Measurements from ENCODE around the gene CACNA2D1.

The CACNA2D1 gene

GRCh38 chr7:82053453-82054032 is 390.0 kb downstream of the CACNA2D1 start:
- H3K9me3 ChIP-seq (ENCODE audit: control insufficient read depth, low read length): no peaks in the 10 kb centered on the region
- H3K4me1 ChIP-seq (ENCODE audit: control insufficient read depth, insufficient read depth, low read length): no peaks in the 10 kb centered on the region
- H3K4me3 ChIP-seq (ENCODE audit: low read length): no peak overlapping the region
- no peaks in the 10 kb centered on the region for H3K27me3 ChIP-seq (ENCODE audit: control insufficient read depth, insufficient read depth, low read length)
- H3K9ac ChIP-seq (ENCODE audit: low read length): no peak overlapping the region
- no peaks in the 10 kb centered on the region for H3K36me3 ChIP-seq (ENCODE audit: control insufficient read depth, insufficient read depth, low read length)

- Histone ChIP-seq H3K9ac (ENCODE audit: low read length) (no peak overlapping the region), H3K36me3 (ENCODE audit: control insufficient read depth, insufficient read depth, low read length) (no peaks in the 10 kb centered on the region), H3K9me3 (ENCODE audit: control insufficient read depth, low read length) (no peaks in the 10 kb centered on the region), H3K4me3 (ENCODE audit: low read length) (no peak overlapping the region), H3K27me3 (ENCODE audit: control insufficient read depth, insufficient read depth, low read length) (no peaks in the 10 kb centered on the region), H3K4me1 (ENCODE audit: control insufficient read depth, insufficient read depth, low read length) (no peaks in the 10 kb centered on the region)
These were observed 392.0 kb downstream of the CACNA2D1 start for GRCh38 chr7:82051601-82052000.

- Histone ChIP-seq H3K9ac (ENCODE audit: low read length) (no peak overlapping the region), H3K4me1 (ENCODE audit: control insufficient read depth, insufficient read depth, low read length) (no peaks in the 10 kb centered on the region), H3K9me3 (ENCODE audit: control insufficient read depth, low read length) (no peaks in the 10 kb centered on the region), H3K27me3 (ENCODE audit: control insufficient read depth, insufficient read depth, low read length) (no peaks in the 10 kb centered on the region), H3K36me3 (ENCODE audit: control insufficient read depth, insufficient read depth, low read length) (no peaks in the 10 kb centered on the region), H3K4me3 (ENCODE audit: low read length) (no peak overlapping the region)
These were observed 392.8 kb downstream of the CACNA2D1 start for GRCh38 chr7:82050792-82051191.

- no peaks in the 10 kb centered on the region for H3K4me1 ChIP-seq (ENCODE audit: control insufficient read depth, insufficient read depth, low read length)
- H3K27me3 ChIP-seq (ENCODE audit: control insufficient read depth, insufficient read depth, low read length): no peaks in the 10 kb centered on the region
- no peaks in the 10 kb centered on the region for H3K9me3 ChIP-seq (ENCODE audit: control insufficient read depth, low read length)
- H3K36me3 ChIP-seq (ENCODE audit: control insufficient read depth, insufficient read depth, low read length): no peaks in the 10 kb centered on the region
- H3K4me3 ChIP-seq (ENCODE audit: low read length): no peak overlapping the region
- no peak overlapping the region for H3K9ac ChIP-seq (ENCODE audit: low read length)
These were observed 393.6 kb downstream of the CACNA2D1 start for GRCh38 chr7:82049891-82050533.

GRCh38 chr7:82049442-82049841 is 394.1 kb downstream of the CACNA2D1 start:
- no peaks in the 10 kb centered on the region for H3K9me3 ChIP-seq (ENCODE audit: control insufficient read depth, low read length)
- H3K27me3 ChIP-seq (ENCODE audit: control insufficient read depth, insufficient read depth, low read length): no peaks in the 10 kb centered on the region
- H3K4me1 ChIP-seq (ENCODE audit: control insufficient read depth, insufficient read depth, low read length): no peaks in the 10 kb centered on the region
- H3K4me3 ChIP-seq (ENCODE audit: low read length): no peak overlapping the region
- H3K9ac ChIP-seq (ENCODE audit: low read length): no peak overlapping the region
- H3K36me3 ChIP-seq (ENCODE audit: control insufficient read depth, insufficient read depth, low read length): no peaks in the 10 kb centered on the region

GRCh38 chr7:82044497-82045080 is 399.0 kb downstream of the CACNA2D1 start:
- Histone ChIP-seq H3K9ac (ENCODE audit: low read length) (no peak overlapping the region), H3K4me3 (ENCODE audit: low read length) (no peak overlapping the region), H3K27me3 (ENCODE audit: control insufficient read depth, insufficient read depth, low read length) (no peaks in the 10 kb centered on the region), H3K36me3 (ENCODE audit: control insufficient read depth, insufficient read depth, low read length) (no peaks in the 10 kb centered on the region), H3K9me3 (ENCODE audit: control insufficient read depth, low read length) (no peaks in the 10 kb centered on the region), H3K4me1 (ENCODE audit: control insufficient read depth, insufficient read depth, low read length) (no peaks in the 10 kb centered on the region)

GRCh38 chr7:82039621-82040020 is 404.0 kb downstream of the CACNA2D1 start:
- no peak overlapping the region for H3K4me3 ChIP-seq (ENCODE audit: low read length)
- H3K4me1 ChIP-seq (ENCODE audit: control insufficient read depth, insufficient read depth, low read length): no peaks in the 10 kb centered on the region
- no peaks in the 10 kb centered on the region for H3K27me3 ChIP-seq (ENCODE audit: control insufficient read depth, insufficient read depth, low read length)
- no peaks in the 10 kb centered on the region for H3K36me3 ChIP-seq (ENCODE audit: control insufficient read depth, insufficient read depth, low read length)
- H3K9ac ChIP-seq (ENCODE audit: low read length): no peak overlapping the region
- no peaks in the 10 kb centered on the region for H3K9me3 ChIP-seq (ENCODE audit: control insufficient read depth, low read length)

GRCh38 chr7:82036146-82036886 is 407.3 kb downstream of the CACNA2D1 start:
- H3K9me3 ChIP-seq (ENCODE audit: control insufficient read depth, low read length): no peaks in the 10 kb centered on the region
- no peak overlapping the region for H3K4me3 ChIP-seq (ENCODE audit: low read length)
- H3K27me3 ChIP-seq (ENCODE audit: control insufficient read depth, insufficient read depth, low read length): no peaks in the 10 kb centered on the region
- no peaks in the 10 kb centered on the region for H3K4me1 ChIP-seq (ENCODE audit: control insufficient read depth, insufficient read depth, low read length)
- no peaks in the 10 kb centered on the region for H3K36me3 ChIP-seq (ENCODE audit: control insufficient read depth, insufficient read depth, low read length)
- no peak overlapping the region for H3K9ac ChIP-seq (ENCODE audit: low read length)

- Histone ChIP-seq H3K27me3 (ENCODE audit: control insufficient read depth, insufficient read depth, low read length) (no peaks in the 10 kb centered on the region), H3K9me3 (ENCODE audit: control insufficient read depth, low read length) (no peaks in the 10 kb centered on the region), H3K36me3 (ENCODE audit: control insufficient read depth, insufficient read depth, low read length) (no peaks in the 10 kb centered on the region), H3K4me1 (ENCODE audit: control insufficient read depth, insufficient read depth, low read length) (no peaks in the 10 kb centered on the region), H3K4me3 (ENCODE audit: low read length) (no peak overlapping the region), H3K9ac (ENCODE audit: low read length) (no peak overlapping the region)
These were observed 408.1 kb downstream of the CACNA2D1 start for GRCh38 chr7:82035456-82035855.

GRCh38 chr7:82032901-82033300 is 410.7 kb downstream of the CACNA2D1 start:
- Histone ChIP-seq H3K9ac (ENCODE audit: low read length) (no peak overlapping the region), H3K4me3 (ENCODE audit: low read length) (no peak overlapping the region), H3K36me3 (ENCODE audit: control insufficient read depth, insufficient read depth, low read length) (no peaks in the 10 kb centered on the region), H3K4me1 (ENCODE audit: control insufficient read depth, insufficient read depth, low read length) (no peaks in the 10 kb centered on the region), H3K27me3 (ENCODE audit: control insufficient read depth, insufficient read depth, low read length) (no peaks in the 10 kb centered on the region), H3K9me3 (ENCODE audit: control insufficient read depth, low read length) (no peaks in the 10 kb centered on the region)

- Histone ChIP-seq H3K36me3 (ENCODE audit: control insufficient read depth, insufficient read depth, low read length) (no peaks in the 10 kb centered on the region), H3K27me3 (ENCODE audit: control insufficient read depth, insufficient read depth, low read length) (no peaks in the 10 kb centered on the region), H3K4me1 (ENCODE audit: control insufficient read depth, insufficient read depth, low read length) (no peaks in the 10 kb centered on the region), H3K9ac (ENCODE audit: low read length) (no peak overlapping the region), H3K9me3 (ENCODE audit: control insufficient read depth, low read length) (no peaks in the 10 kb centered on the region), H3K4me3 (ENCODE audit: low read length) (no peak overlapping the region)
These were observed 414.2 kb downstream of the CACNA2D1 start for GRCh38 chr7:82029236-82029913.

GRCh38 chr7:82028097-82028496 is 415.5 kb downstream of the CACNA2D1 start:
- Histone ChIP-seq H3K9ac (ENCODE audit: low read length) (no peak overlapping the region), H3K9me3 (ENCODE audit: control insufficient read depth, low read length) (no peaks in the 10 kb centered on the region), H3K4me1 (ENCODE audit: control insufficient read depth, insufficient read depth, low read length) (no peaks in the 10 kb centered on the region), H3K36me3 (ENCODE audit: control insufficient read depth, insufficient read depth, low read length) (no peaks in the 10 kb centered on the region), H3K4me3 (ENCODE audit: low read length) (no peak overlapping the region), H3K27me3 (ENCODE audit: control insufficient read depth, insufficient read depth, low read length) (no peaks in the 10 kb centered on the region)
